Mucosa of rectum (tissue), 2 donors: ENCODE results near the gene NDUFA9.

Experiments
- H3K27ac ChIP-seq, 2 donors: one replicate each; pipeline ENCODE4 v1.7.0; 2013; ENCODE audit warnings: inconsistent platforms in 2 of 2, low read depth in 2 of 2, low read length in 2 of 2
- H3K27me3 ChIP-seq, 2 donors: one replicate each; pipeline ENCODE4 v1.7.0; 2013; ENCODE audit warnings: low read length in 2 of 2; ENCODE audit not compliant: control insufficient read depth in 2 of 2, insufficient read depth in 2 of 2
- H3K36me3 ChIP-seq, 2 donors: one replicate each; pipeline ENCODE4 v1.7.0; 2013; ENCODE audit warnings: low read length in 2 of 2; ENCODE audit not compliant: control insufficient read depth in 2 of 2, insufficient read depth in 2 of 2
- H3K4me1 ChIP-seq, 2 donors: one replicate each; pipeline ENCODE4 v1.7.0; 2013; ENCODE audit warnings: low read length in 2 of 2, mild to moderate bottlenecking in 1 of 2; ENCODE audit not compliant: control insufficient read depth in 2 of 2, insufficient read depth in 2 of 2
- H3K4me3 ChIP-seq, 2 donors: one replicate each; pipeline ENCODE4 v1.7.0; 2013; ENCODE audit warnings: low read length in 2 of 2
- H3K9ac ChIP-seq, 2 donors: one replicate each; pipeline ENCODE4 v1.7.0; 2013; ENCODE audit warnings: low read length in 2 of 2, low read depth in 1 of 2, mild to moderate bottlenecking in 1 of 2
- H3K9me3 ChIP-seq, 2 donors: one replicate each; pipeline ENCODE4 v1.7.0; 2013; ENCODE audit warnings: low read length in 2 of 2; ENCODE audit not compliant: control insufficient read depth in 2 of 2
- donor health status: healthy.
- donor health status: Normal muscosa, but diverticular disease.

The NDUFA9 gene

GRCh38 chr12:4648501-4649357 lies at the start of gene NDUFA9, which contains the start of gene AKAP3:
NDUFA9 (plus strand) TSS chr12:4649114; CDS start chr12:4649127, 13 bp downstream.
AKAP3 (minus strand) TSS chr12:4649051; CDS start chr12:4638196, 10,855 bp downstream.
- Histone ChIP-seq H3K4me1 (peaks cover 8 to 15% of the 10 kb centered on the region in 2 donors), H3K4me3 (peak within 1 kb of the TSS; percentile 81 to 94), H3K36me3 (no peaks in the 10 kb centered on the region), H3K27me3 (no peaks in the 10 kb centered on the region), H3K9ac (peak within 1 kb of the TSS; percentile 73 to 82), H3K27ac (peak within 1 kb of the TSS; percentile 82 to 84), H3K9me3 (no peaks in the 10 kb centered on the region)

- no peak overlapping the region for H3K27ac ChIP-seq
- H3K36me3 ChIP-seq: no peaks in the 10 kb centered on the region
- no peaks in the 10 kb centered on the region for H3K9me3 ChIP-seq
- peaks cover 0 to 3% of the 10 kb centered on the region in 2 donors for H3K4me1 ChIP-seq
- H3K4me3 ChIP-seq: no peak overlapping the region
- H3K27me3 ChIP-seq: no peaks in the 10 kb centered on the region
- no peak overlapping the region for H3K9ac ChIP-seq
These were observed 45.5 kb upstream of the NDUFA9 start for GRCh38 chr12:4603421-4603820.

GRCh38 chr12:4603946-4604345 lies 45.0 kb upstream of the NDUFA9 start:
- Histone ChIP-seq H3K36me3 (no peaks in the 10 kb centered on the region), H3K4me3 (no peak overlapping the region), H3K27me3 (no peaks in the 10 kb centered on the region)

GRCh38 chr12:4604684-4605193 lies 44.2 kb upstream of the NDUFA9 start:
- peak overlapping the region; percentile 92 for H3K4me3 ChIP-seq
- H3K36me3 ChIP-seq: no peaks in the 10 kb centered on the region
- peak overlapping the region; percentile 39 to 56 for H3K27ac ChIP-seq
- H3K9ac ChIP-seq: peak overlapping the region; percentile 77 to 78
- H3K27me3 ChIP-seq: no peaks in the 10 kb centered on the region
- no peaks in the 10 kb centered on the region for H3K9me3 ChIP-seq
- H3K4me1 ChIP-seq: peaks cover 0 to 3% of the 10 kb centered on the region in 2 donors

More at GRCh38 chr12:4603946-4604345, 45.0 kb upstream of the NDUFA9 start:
- Histone ChIP-seq H3K27ac (no peak overlapping the region), H3K4me1 (peaks cover 0 to 3% of the 10 kb centered on the region in 2 donors), H3K9me3 (no peaks in the 10 kb centered on the region), H3K9ac (no peak overlapping the region)

- Histone ChIP-seq H3K36me3 (peaks cover 5 to 8% of the 10 kb centered on the region in 2 donors), H3K27ac (no peak overlapping the region), H3K9me3 (no peaks in the 10 kb centered on the region), H3K9ac (no peak overlapping the region), H3K4me1 (peaks cover 0 to 3% of the 10 kb centered on the region in 2 donors), H3K27me3 (no peaks in the 10 kb centered on the region), H3K4me3 (no peak overlapping the region)
These were observed 41.9 kb upstream of the NDUFA9 start for GRCh38 chr12:4607056-4607455.

GRCh38 chr12:4609071-4609470 lies 39.8 kb upstream of the NDUFA9 start:
- H3K4me1 ChIP-seq: peaks cover 0 to 3% of the 10 kb centered on the region in 2 donors
- H3K4me3 ChIP-seq: no peak overlapping the region
- H3K9ac ChIP-seq: no peak overlapping the region
- H3K36me3 ChIP-seq: peaks cover 19 to 21% of the 10 kb centered on the region in 2 donors
- H3K9me3 ChIP-seq: no peaks in the 10 kb centered on the region
- no peaks in the 10 kb centered on the region for H3K27me3 ChIP-seq
- no peak overlapping the region for H3K27ac ChIP-seq

- no peak overlapping the region for H3K9ac ChIP-seq
- H3K4me3 ChIP-seq: no peak overlapping the region
- no peaks in the 10 kb centered on the region for H3K9me3 ChIP-seq
- no peak overlapping the region for H3K27ac ChIP-seq
- H3K27me3 ChIP-seq: no peaks in the 10 kb centered on the region
- peaks cover 23 to 25% of the 10 kb centered on the region in 2 donors for H3K36me3 ChIP-seq
- H3K4me1 ChIP-seq: peaks cover 0 to 3% of the 10 kb centered on the region in 2 donors
These were observed 38.4 kb upstream of the NDUFA9 start for GRCh38 chr12:4610481-4610880.

GRCh38 chr12:4615667-4616066 lies 33.2 kb upstream of the NDUFA9 start:
- H3K9ac ChIP-seq: no peak overlapping the region
- no peak overlapping the region for H3K27ac ChIP-seq
- H3K4me1 ChIP-seq: no peaks in the 10 kb centered on the region
- no peaks in the 10 kb centered on the region for H3K27me3 ChIP-seq
- no peaks in the 10 kb centered on the region for H3K9me3 ChIP-seq
- peaks cover 18 to 19% of the 10 kb centered on the region in 2 donors for H3K36me3 ChIP-seq
- H3K4me3 ChIP-seq: no peak overlapping the region

GRCh38 chr12:4621511-4621910 lies 27.4 kb upstream of the NDUFA9 start:
- H3K9ac ChIP-seq: no peak overlapping the region
- H3K4me3 ChIP-seq: no peak overlapping the region
- no peaks in the 10 kb centered on the region for H3K9me3 ChIP-seq
- no peaks in the 10 kb centered on the region for H3K4me1 ChIP-seq
- H3K27me3 ChIP-seq: no peaks in the 10 kb centered on the region
- no peak overlapping the region for H3K27ac ChIP-seq
- H3K36me3 ChIP-seq: no peaks in the 10 kb centered on the region

- H3K9ac ChIP-seq: no peak overlapping the region
- H3K36me3 ChIP-seq: no peaks in the 10 kb centered on the region
- no peaks in the 10 kb centered on the region for H3K9me3 ChIP-seq
- no peak overlapping the region for H3K4me3 ChIP-seq
- no peaks in the 10 kb centered on the region for H3K4me1 ChIP-seq
- no peaks in the 10 kb centered on the region for H3K27me3 ChIP-seq
- no peak overlapping the region for H3K27ac ChIP-seq
These were observed 22.4 kb upstream of the NDUFA9 start for GRCh38 chr12:4626543-4626942.
